DND-41 (cell line): Measurements from ENCODE around the gene DIP2B.

Source experiments
- ATAC-seq: fragments of 200-7000 bp; cut with Tn5 transposase; 3 replicates; pipeline ENCODE4 v1.9.1; 2021; ENCODE audit warnings: low read depth; ENCODE audit not compliant: insufficient read depth
- DNase-seq: peaks from one replicate; pipeline ENCODE4 v3.0.0-alpha.2; 2020
- H2AFZ ChIP-seq: 2 replicates; pipeline ENCODE4 v1.6.0; 2012; ENCODE audit warnings: low read depth, low read length
- H3K27ac ChIP-seq: 2 replicates; pipeline ENCODE4 v1.5.1; 2012; ENCODE audit warnings: low read length, inconsistent platforms
- H3K27me3 ChIP-seq: fragments of 200-600 bp; sonication (generic); 2 replicates; pipeline ENCODE4 v1.6.0; 2012; ENCODE audit warnings: low read length, mild to moderate bottlenecking, inconsistent platforms; ENCODE audit not compliant: insufficient read depth, poor library complexity
- H3K36me3 ChIP-seq: 2 replicates; pipeline ENCODE4 v1.5.1; 2012; ENCODE audit warnings: low read length, inconsistent platforms; ENCODE audit not compliant: insufficient read depth
- H3K4me1 ChIP-seq: 2 replicates; pipeline ENCODE4 v1.5.1; 2012; ENCODE audit warnings: mild to moderate bottlenecking, low read length; ENCODE audit not compliant: insufficient read depth
- H3K4me2 ChIP-seq: 2 replicates; pipeline ENCODE4 v1.6.0; 2012; ENCODE audit warnings: mild to moderate bottlenecking, moderate library complexity, low read length, inconsistent platforms; ENCODE audit not compliant: insufficient read depth
- H3K4me3 ChIP-seq, 2 experiments: fragments of 200-600 bp in 1 of 2; shearing (Covaris generic) in 1 of 2; 2 replicates each; pipeline ENCODE4 v1.5.1; 2012 to 2016; ENCODE audit warnings: inconsistent platforms in 2 of 2, low read length in 2 of 2, mild to moderate bottlenecking in 2 of 2, low read depth in 1 of 2, moderate library complexity in 1 of 2
- H3K79me2 ChIP-seq: 2 replicates; pipeline ENCODE4 v1.6.0; 2012; ENCODE audit warnings: low read length, inconsistent platforms; ENCODE audit not compliant: insufficient read depth
- H3K9ac ChIP-seq: 2 replicates; pipeline ENCODE4 v1.6.0; 2012; ENCODE audit warnings: low read depth, mild to moderate bottlenecking, inconsistent platforms, low read length, moderate library complexity
- H3K9me3 ChIP-seq: 2 replicates; pipeline ENCODE4 v1.5.1; 2012; ENCODE audit warnings: low read length, moderate library complexity, mild to moderate bottlenecking, inconsistent platforms; ENCODE audit not compliant: insufficient read depth, severe bottlenecking
- H4K20me1 ChIP-seq: 2 replicates; pipeline ENCODE4 v1.6.0; 2012; ENCODE audit warnings: low read length; ENCODE audit not compliant: insufficient read depth
- CTCF ChIP-seq: IDR thresholded peaks from 2 replicates; pipeline ENCODE4 v1.5.1; 2012; ENCODE audit warnings: borderline replicate concordance, low read length, moderate library complexity, mild to moderate bottlenecking; ENCODE audit not compliant: poor library complexity, severe bottlenecking; ENCODE audit errors: extremely low read depth
- EZH2 ChIP-seq: IDR thresholded peaks from 3 replicates; pipeline ENCODE4 v1.6.1; 2012; ENCODE audit warnings: borderline replicate concordance, low read depth, mild to moderate bottlenecking, moderate library complexity, low read length, inconsistent platforms; ENCODE audit not compliant: severe bottlenecking

DIP2B gene

GRCh38 chr12:50742776-50743175 lies 238.0 kb downstream of the DIP2B start:
- no peaks in the 10 kb centered on the region for H3K4me1 ChIP-seq
- H2AFZ ChIP-seq: no peak overlapping the region
- no peak overlapping the region for H3K9ac ChIP-seq
- no peaks in the 10 kb centered on the region for H3K27me3 ChIP-seq
- DNase-seq (no peak), ATAC-seq (no peak)
- H4K20me1 ChIP-seq: no peaks in the 10 kb centered on the region
- no peaks in the 10 kb centered on the region for H3K79me2 ChIP-seq
- H3K4me2 ChIP-seq: no peak overlapping the region
- H3K9me3 ChIP-seq: no peaks in the 10 kb centered on the region
- no peak overlapping the region for H3K4me3 ChIP-seq
- no peak overlapping the region for H3K27ac ChIP-seq
- TF ChIP-seq EZH2 (no peak), CTCF (no peak)
- peaks cover 84% of the 10 kb centered on the region for H3K36me3 ChIP-seq

GRCh38 chr12:50745861-50746260 lies 241.1 kb downstream of the DIP2B start:
- Histone ChIP-seq H3K4me1 (no peaks in the 10 kb centered on the region), H3K9me3 (no peaks in the 10 kb centered on the region), H3K27me3 (no peaks in the 10 kb centered on the region), H3K4me2 (no peak overlapping the region), H3K27ac (no peak overlapping the region), H3K79me2 (no peaks in the 10 kb centered on the region), H4K20me1 (no peaks in the 10 kb centered on the region), H2AFZ (no peak overlapping the region), H3K36me3 (peaks cover 55% of the 10 kb centered on the region), H3K4me3 (no peak overlapping the region), H3K9ac (no peak overlapping the region)
- no peak for DNase-seq
- no peak for ATAC-seq
- no peak for TF ChIP-seq CTCF
- TF ChIP-seq EZH2: no peak

GRCh38 chr12:50746431-50746830 lies 241.6 kb downstream of the DIP2B start:
- H4K20me1 ChIP-seq: no peaks in the 10 kb centered on the region
- no peaks in the 10 kb centered on the region for H3K27me3 ChIP-seq
- H3K36me3 ChIP-seq: peaks cover 50% of the 10 kb centered on the region
- H3K27ac ChIP-seq: no peak overlapping the region
- H3K9me3 ChIP-seq: no peaks in the 10 kb centered on the region
- no peak overlapping the region for H3K9ac ChIP-seq
- H3K4me1 ChIP-seq: no peaks in the 10 kb centered on the region
- no peak overlapping the region for H3K4me3 ChIP-seq
- H3K4me2 ChIP-seq: no peak overlapping the region
- DNase-seq: no peak
- no peak for TF ChIP-seq EZH2
- TF ChIP-seq CTCF: no peak
- ATAC-seq: no peak
- H3K79me2 ChIP-seq: no peaks in the 10 kb centered on the region
- H2AFZ ChIP-seq: no peak overlapping the region

- TF ChIP-seq CTCF (no peak), EZH2 (no peak)
- Histone ChIP-seq H3K4me1 (no peaks in the 10 kb centered on the region), H4K20me1 (no peaks in the 10 kb centered on the region), H3K36me3 (peaks cover 42% of the 10 kb centered on the region), H3K4me3 (no peak overlapping the region), H3K27ac (no peak overlapping the region), H2AFZ (no peak overlapping the region), H3K4me2 (no peak overlapping the region), H3K79me2 (no peaks in the 10 kb centered on the region), H3K9me3 (no peaks in the 10 kb centered on the region), H3K9ac (no peak overlapping the region), H3K27me3 (no peaks in the 10 kb centered on the region)
- no peak for ATAC-seq
- no peak for DNase-seq
Observed at GRCh38 chr12:50747817-50748216, 243.0 kb downstream of the DIP2B start.
